ENCODE measurements around the gene OLIG1. TPM values are rescaled to one million over a fixed set of nuclear protein-coding genes. Genes with fewer than 3 reads are reported as not detected.

Gene OLIG1
- total RNA-seq, 1 experiment from 2014 or later = not detected

DNA sequence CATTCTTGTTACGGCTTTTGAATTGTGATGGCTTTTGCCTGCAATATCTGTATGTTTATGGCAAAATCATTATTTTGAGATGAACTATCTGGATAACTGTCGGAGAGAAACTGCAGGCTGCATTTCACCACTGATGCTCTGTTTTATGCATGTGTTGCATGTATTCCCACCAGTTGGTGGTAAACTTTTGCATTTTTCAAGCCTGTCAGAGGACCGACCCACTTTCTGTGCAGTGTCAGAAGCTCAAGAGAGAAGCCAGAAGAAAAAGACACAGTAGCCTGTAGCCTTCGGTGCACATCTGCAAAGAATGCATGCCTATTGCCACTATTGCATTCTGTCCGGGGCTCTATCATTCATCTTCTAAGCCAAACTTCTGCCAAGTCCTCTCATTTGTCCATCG, 41.6 kb downstream of the OLIG1 start:
- no peak overlapping the region for H3K9ac ChIP-seq (ENCODE audit: low read length)
- DNase-seq (no peak), ATAC-seq (no peak)
- ChIA-PET POLR2A (ENCODE audit: unreplicated experiment) (no interaction called here), CTCF (no interaction called here)
- H3K4me2 ChIP-seq (ENCODE audit: low read length) = no peak overlapping the region
- H4K20me1 ChIP-seq (ENCODE audit: low read length) = no peaks in the 10 kb centered on the region
- H3K9me2 ChIP-seq (replicated peaks; ENCODE audit: low read length) = no peaks in the 10 kb centered on the region
- H3K27me3 ChIP-seq (ENCODE audit: low read length) = peaks cover 98% of the 10 kb centered on the region
- TF ChIP-seq EZH2phosphoT487 (IDR thresholded peaks at IDR 0.05; ENCODE audit: borderline replicate concordance, low read length) (no peak), EZH2 (IDR thresholded peaks at IDR 0.05; ENCODE audit: low read length, unreplicated experiment) (no peak)
- TF ChIP-seq, protein P1, sequence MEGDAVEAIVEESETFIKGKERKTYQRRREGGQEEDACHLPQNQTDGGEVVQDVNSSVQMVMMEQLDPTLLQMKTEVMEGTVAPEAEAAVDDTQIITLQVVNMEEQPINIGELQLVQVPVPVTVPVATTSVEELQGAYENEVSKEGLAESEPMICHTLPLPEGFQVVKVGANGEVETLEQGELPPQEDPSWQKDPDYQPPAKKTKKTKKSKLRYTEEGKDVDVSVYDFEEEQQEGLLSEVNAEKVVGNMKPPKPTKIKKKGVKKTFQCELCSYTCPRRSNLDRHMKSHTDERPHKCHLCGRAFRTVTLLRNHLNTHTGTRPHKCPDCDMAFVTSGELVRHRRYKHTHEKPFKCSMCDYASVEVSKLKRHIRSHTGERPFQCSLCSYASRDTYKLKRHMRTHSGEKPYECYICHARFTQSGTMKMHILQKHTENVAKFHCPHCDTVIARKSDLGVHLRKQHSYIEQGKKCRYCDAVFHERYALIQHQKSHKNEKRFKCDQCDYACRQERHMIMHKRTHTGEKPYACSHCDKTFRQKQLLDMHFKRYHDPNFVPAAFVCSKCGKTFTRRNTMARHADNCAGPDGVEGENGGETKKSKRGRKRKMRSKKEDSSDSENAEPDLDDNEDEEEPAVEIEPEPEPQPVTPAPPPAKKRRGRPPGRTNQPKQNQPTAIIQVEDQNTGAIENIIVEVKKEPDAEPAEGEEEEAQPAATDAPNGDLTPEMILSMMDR (conservative IDR thresholded peaks at IDR 0.05; ENCODE audit: low read depth, low read length) = no peak
- no TSS peak for BruUV-seq (replicated peaks)
- H2AFZ ChIP-seq (ENCODE audit: low read length) = no peak overlapping the region
- intact Hi-C loops (cut with micrococcal nuclease) = no loop called here
- no peaks in the 10 kb centered on the region for H3K36me3 ChIP-seq (ENCODE audit: low read depth, low read length)
- H3K79me2 ChIP-seq (ENCODE audit: low read length) = no peaks in the 10 kb centered on the region
- H3K9me3 ChIP-seq (ENCODE audit: low read length) = no peaks in the 10 kb centered on the region
- no peak overlapping the region for H3K4me3 ChIP-seq (ENCODE audit: low read length)
- H3F3A ChIP-seq (ENCODE audit: low read length, unreplicated experiment) = no peaks in the 10 kb centered on the region
- H3K27ac ChIP-seq (ENCODE audit: low read length) = no peak overlapping the region
- no peaks in the 10 kb centered on the region for H3K4me1 ChIP-seq (ENCODE audit: insufficient read depth, low read length)

DNA sequence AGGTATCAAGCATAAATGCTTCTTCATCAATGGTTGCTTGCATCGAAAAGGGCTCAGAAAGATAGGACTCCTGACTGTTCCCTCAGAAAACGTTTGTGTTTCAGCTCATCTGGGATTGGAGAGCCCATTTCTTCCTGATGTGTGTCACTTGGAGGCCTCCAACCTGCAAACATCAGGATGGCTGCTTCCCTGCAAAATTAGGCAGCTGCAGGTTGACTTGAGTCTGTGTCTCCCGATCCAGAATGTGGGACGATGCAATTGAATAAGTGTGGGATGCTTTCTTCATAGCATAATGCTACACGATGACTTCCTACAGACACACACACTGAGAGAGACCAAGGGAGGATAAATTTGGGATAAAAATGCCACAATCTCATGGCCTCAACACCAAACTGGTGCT, 42.2 kb downstream of the OLIG1 start:
- H3K36me3 ChIP-seq (ENCODE audit: low read depth, low read length) = no peaks in the 10 kb centered on the region
- DNase-seq = no peak
- H3K4me2 ChIP-seq (ENCODE audit: low read length) = no peak overlapping the region
- H3K4me3 ChIP-seq (ENCODE audit: low read length) = no peak overlapping the region
- no peak for ATAC-seq
- ChIA-PET CTCF (no interaction called here), POLR2A (ENCODE audit: unreplicated experiment) (no interaction called here)
- no peak overlapping the region for H3K9ac ChIP-seq (ENCODE audit: low read length)
- TF ChIP-seq, protein P1 (conservative IDR thresholded peaks at IDR 0.05; ENCODE audit: low read depth, low read length) = no peak
- no peak for TF ChIP-seq EZH2 (IDR thresholded peaks at IDR 0.05; ENCODE audit: low read length, unreplicated experiment)
- no peak for TF ChIP-seq EZH2phosphoT487 (IDR thresholded peaks at IDR 0.05; ENCODE audit: borderline replicate concordance, low read length)
- H3K27ac ChIP-seq (ENCODE audit: low read length) = no peak overlapping the region
- H3K27me3 ChIP-seq (ENCODE audit: low read length) = peaks cover 100% of the 10 kb centered on the region
- no peaks in the 10 kb centered on the region for H3K4me1 ChIP-seq (ENCODE audit: insufficient read depth, low read length)
- no peak overlapping the region for H2AFZ ChIP-seq (ENCODE audit: low read length)
- no peaks in the 10 kb centered on the region for H3F3A ChIP-seq (ENCODE audit: low read length, unreplicated experiment)
- H3K79me2 ChIP-seq (ENCODE audit: low read length) = no peaks in the 10 kb centered on the region
- BruUV-seq (replicated peaks) = no TSS peak
- no peaks in the 10 kb centered on the region for H3K9me3 ChIP-seq (ENCODE audit: low read length)
- intact Hi-C loops (cut with micrococcal nuclease) = no loop called here
- H3K9me2 ChIP-seq (replicated peaks; ENCODE audit: low read length) = no peaks in the 10 kb centered on the region
- no peaks in the 10 kb centered on the region for H4K20me1 ChIP-seq (ENCODE audit: low read length)

DNA sequence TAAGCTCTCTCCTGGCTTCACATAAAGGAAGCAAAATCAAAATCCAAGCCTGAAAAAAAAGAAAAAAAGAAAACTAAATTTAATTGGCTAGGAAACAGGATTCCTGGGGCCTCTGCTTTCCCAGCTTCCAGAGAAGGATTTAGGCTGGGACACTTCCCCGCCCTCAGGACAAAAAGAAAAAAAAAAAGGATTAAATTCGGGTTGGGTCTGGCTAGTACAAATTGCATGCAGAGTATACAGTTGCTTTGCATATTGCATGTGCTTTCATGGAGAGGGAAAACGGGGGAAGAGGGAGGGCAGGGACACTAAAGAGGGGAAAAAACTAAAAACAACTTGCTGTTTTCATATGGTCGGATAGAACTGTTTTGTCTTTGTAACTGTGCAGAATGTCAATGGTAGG, 42.7 kb downstream of the OLIG1 start:
- H3F3A ChIP-seq (ENCODE audit: low read length, unreplicated experiment) = no peaks in the 10 kb centered on the region
- no peak for ATAC-seq
- ChIA-PET CTCF (no interaction called here), POLR2A (ENCODE audit: unreplicated experiment) (no interaction called here)
- no TSS peak for BruUV-seq (replicated peaks)
- H3K9me3 ChIP-seq (ENCODE audit: low read length) = no peaks in the 10 kb centered on the region
- no peak overlapping the region for H2AFZ ChIP-seq (ENCODE audit: low read length)
- no peaks in the 10 kb centered on the region for H3K9me2 ChIP-seq (replicated peaks; ENCODE audit: low read length)
- H3K4me2 ChIP-seq (ENCODE audit: low read length) = no peak overlapping the region
- no peak for TF ChIP-seq EZH2 (IDR thresholded peaks at IDR 0.05; ENCODE audit: low read length, unreplicated experiment)
- TF ChIP-seq EZH2phosphoT487 (IDR thresholded peaks at IDR 0.05; ENCODE audit: borderline replicate concordance, low read length) = no peak
- TF ChIP-seq, protein P1 (conservative IDR thresholded peaks at IDR 0.05; ENCODE audit: low read depth, low read length) = no peak
- H3K36me3 ChIP-seq (ENCODE audit: low read depth, low read length) = no peaks in the 10 kb centered on the region
- intact Hi-C loops (cut with micrococcal nuclease) = no loop called here
- no peak overlapping the region for H3K4me3 ChIP-seq (ENCODE audit: low read length)
- no peak for DNase-seq
- peaks cover 100% of the 10 kb centered on the region for H3K27me3 ChIP-seq (ENCODE audit: low read length)
- no peaks in the 10 kb centered on the region for H3K4me1 ChIP-seq (ENCODE audit: insufficient read depth, low read length)
- no peaks in the 10 kb centered on the region for H4K20me1 ChIP-seq (ENCODE audit: low read length)
- H3K9ac ChIP-seq (ENCODE audit: low read length) = no peak overlapping the region
- no peak overlapping the region for H3K27ac ChIP-seq (ENCODE audit: low read length)
- no peaks in the 10 kb centered on the region for H3K79me2 ChIP-seq (ENCODE audit: low read length)

Measured in PC-3 (cell line).